Measurements from ENCODE around the gene DAB1.

DNA sequence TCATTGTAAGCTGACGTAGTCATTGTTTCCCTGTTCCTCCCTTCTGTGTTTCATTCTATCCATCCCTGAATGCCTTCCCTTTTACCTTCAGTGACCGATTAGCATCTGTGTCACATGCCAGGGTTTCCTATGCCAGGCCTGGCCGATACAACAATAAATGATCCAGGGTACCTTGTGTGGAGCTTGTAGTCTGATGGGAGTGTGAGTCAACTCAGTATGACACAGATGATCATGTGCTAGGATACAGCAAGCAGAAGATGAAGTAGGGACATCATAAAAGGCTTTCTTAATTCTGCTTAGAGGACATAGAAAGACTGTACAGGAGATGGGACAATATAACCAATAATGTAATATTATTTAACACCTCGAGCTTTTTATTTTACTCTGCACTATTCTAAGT lies 294.0 kb downstream of the DAB1 start:
- TF ChIP-seq, protein P1, sequence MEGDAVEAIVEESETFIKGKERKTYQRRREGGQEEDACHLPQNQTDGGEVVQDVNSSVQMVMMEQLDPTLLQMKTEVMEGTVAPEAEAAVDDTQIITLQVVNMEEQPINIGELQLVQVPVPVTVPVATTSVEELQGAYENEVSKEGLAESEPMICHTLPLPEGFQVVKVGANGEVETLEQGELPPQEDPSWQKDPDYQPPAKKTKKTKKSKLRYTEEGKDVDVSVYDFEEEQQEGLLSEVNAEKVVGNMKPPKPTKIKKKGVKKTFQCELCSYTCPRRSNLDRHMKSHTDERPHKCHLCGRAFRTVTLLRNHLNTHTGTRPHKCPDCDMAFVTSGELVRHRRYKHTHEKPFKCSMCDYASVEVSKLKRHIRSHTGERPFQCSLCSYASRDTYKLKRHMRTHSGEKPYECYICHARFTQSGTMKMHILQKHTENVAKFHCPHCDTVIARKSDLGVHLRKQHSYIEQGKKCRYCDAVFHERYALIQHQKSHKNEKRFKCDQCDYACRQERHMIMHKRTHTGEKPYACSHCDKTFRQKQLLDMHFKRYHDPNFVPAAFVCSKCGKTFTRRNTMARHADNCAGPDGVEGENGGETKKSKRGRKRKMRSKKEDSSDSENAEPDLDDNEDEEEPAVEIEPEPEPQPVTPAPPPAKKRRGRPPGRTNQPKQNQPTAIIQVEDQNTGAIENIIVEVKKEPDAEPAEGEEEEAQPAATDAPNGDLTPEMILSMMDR (IDR thresholded peaks at IDR 0.05; ENCODE audit: insufficient read depth, low read length, poor library complexity, severe bottlenecking) = no peak
- no peak for TF ChIP-seq EZH2phosphoT487 (conservative IDR thresholded peaks at IDR 0.05; ENCODE audit: low read length)
